GM21515 (cell line): Measurements from ENCODE around the gene TIMP2.
"Not testable (repeated sequence)": the region's sequence is repeated elsewhere in the genome, so short reads cannot be mapped to it uniquely, and the experiment has no call there.

Experiments
- ATAC-seq: cut with Tn5 transposase; IDR thresholded peaks from one replicate; pipeline ENCODE4 v1.9.1; 2021; ENCODE audit not compliant: unreplicated experiment

TIMP2 gene

GRCh38 chr17:78908426-78908825, 16.8 kb downstream of the TIMP2 start:
- no peak for ATAC-seq

- ATAC-seq = no peak
These were observed 19.6 kb downstream of the TIMP2 start for GRCh38 chr17:78905541-78905940.

- ATAC-seq = no peak
These were observed 20.1 kb downstream of the TIMP2 start for GRCh38 chr17:78905116-78905515.

GRCh38 chr17:78904371-78904770, 20.8 kb downstream of the TIMP2 start:
- ATAC-seq = no peak

GRCh38 chr17:78903101-78903779, 21.9 kb downstream of the TIMP2 start, which contains the start of gene CEP295NL:
CEP295NL (minus strand) TSS chr17:78903201; CDS start chr17:78901828, 1,373 bp downstream.
- no peak for ATAC-seq

GRCh38 chr17:78902231-78902630, 23.0 kb downstream of the TIMP2 start:
- not testable (repeated sequence) for ATAC-seq

- ATAC-seq = no peak
These were observed 23.4 kb downstream of the TIMP2 start for GRCh38 chr17:78901806-78902205.

GRCh38 chr17:78900816-78901215, 24.4 kb downstream of the TIMP2 start:
- no peak for ATAC-seq

GRCh38 chr17:78899361-78900260, 25.6 kb downstream of the TIMP2 start:
- ATAC-seq = no peak

GRCh38 chr17:78898947-78899346, 26.2 kb downstream of the TIMP2 start:
- ATAC-seq = no peak

- ATAC-seq = no peak
These were observed 26.9 kb downstream of the TIMP2 start for GRCh38 chr17:78898075-78898836.

GRCh38 chr17:78897664-78898047, 27.5 kb downstream of the TIMP2 start:
- ATAC-seq = no peak

GRCh38 chr17:78896834-78897663, 28.1 kb downstream of the TIMP2 start:
- ATAC-seq = no peak

GRCh38 chr17:78896091-78896833, 28.9 kb downstream of the TIMP2 start:
- ATAC-seq = no peak

- ATAC-seq = no peak
These were observed 29.9 kb downstream of the TIMP2 start for GRCh38 chr17:78895322-78895721.

GRCh38 chr17:78893684-78894083, 31.5 kb downstream of the TIMP2 start:
- no peak for ATAC-seq

GRCh38 chr17:78892936-78893379, 32.2 kb downstream of the TIMP2 start:
- no peak for ATAC-seq

- ATAC-seq = no peak
These were observed 32.7 kb downstream of the TIMP2 start for GRCh38 chr17:78892520-78892919.

GRCh38 chr17:78892062-78892456, 33.1 kb downstream of the TIMP2 start:
- ATAC-seq = no peak
